Lower lobe of right lung (tissue), 2 donors: Measurements from ENCODE around the gene SHANK1. TPM values are rescaled to one million over a fixed set of nuclear protein-coding genes. Genes with fewer than 3 reads are reported as not detected.

ENCODE experiments used
- ATAC-seq, 2 donors: fragments of 200-7000 bp; cut with Tn5 transposase; one replicate each; pipeline ENCODE4 v1.9.1; 2020 to 2022; ENCODE audit warnings: mild to moderate bottlenecking in 2 of 2, moderate library complexity in 2 of 2
- DNase-seq: peaks from one replicate; pipeline ENCODE4 v3.0.0-alpha.2; 2020
- H3K27ac ChIP-seq: fragments of 200-600 bp; one replicate; pipeline ENCODE4 v1.8.0; 2022
- H3K27me3 ChIP-seq: fragments of 200-600 bp; one replicate; pipeline ENCODE4 v1.8.0; 2022; ENCODE audit warnings: low read depth
- H3K36me3 ChIP-seq: fragments of 200-600 bp; one replicate; pipeline ENCODE4 v1.8.0; 2022; ENCODE audit warnings: mild to moderate bottlenecking
- H3K4me1 ChIP-seq: fragments of 200-600 bp; one replicate; pipeline ENCODE4 v1.8.0; 2022
- H3K4me3 ChIP-seq: fragments of 200-600 bp; one replicate; pipeline ENCODE4 v1.8.0; 2022; ENCODE audit warnings: mild to moderate bottlenecking
- H3K9me3 ChIP-seq: fragments of 200-600 bp; one replicate; pipeline ENCODE4 v1.8.0; 2022
- CTCF ChIP-seq: fragments of 200-600 bp; IDR thresholded peaks from one replicate; pipeline ENCODE4 v1.8.0; 2022; ENCODE audit warnings: antibody characterized with exemption, mild to moderate bottlenecking
- intact Hi-C: fragments of 100-400 bp; cut with DNase I; formaldehyde crosslinking; loops from one replicate; pipeline ENCODE4 v1.11.0; 2022
- total RNA-seq: library from RNA; stranded (reverse); fragmentation: NEBNext Ultra II Directional; extraction: Animal tissue kit (Norgen Biotek cat#: 25700); gene quantifications from one replicate; pipeline ENCODE4 v1.2.1, GENCODE V29; 2021
- donor health status: DM: no; HTN: yes; CAD: no; lungs with severe emphysema.

SHANK1 gene
- total RNA-seq, 1 donor from 2014 or later, result 0.71 TPM

DNA sequence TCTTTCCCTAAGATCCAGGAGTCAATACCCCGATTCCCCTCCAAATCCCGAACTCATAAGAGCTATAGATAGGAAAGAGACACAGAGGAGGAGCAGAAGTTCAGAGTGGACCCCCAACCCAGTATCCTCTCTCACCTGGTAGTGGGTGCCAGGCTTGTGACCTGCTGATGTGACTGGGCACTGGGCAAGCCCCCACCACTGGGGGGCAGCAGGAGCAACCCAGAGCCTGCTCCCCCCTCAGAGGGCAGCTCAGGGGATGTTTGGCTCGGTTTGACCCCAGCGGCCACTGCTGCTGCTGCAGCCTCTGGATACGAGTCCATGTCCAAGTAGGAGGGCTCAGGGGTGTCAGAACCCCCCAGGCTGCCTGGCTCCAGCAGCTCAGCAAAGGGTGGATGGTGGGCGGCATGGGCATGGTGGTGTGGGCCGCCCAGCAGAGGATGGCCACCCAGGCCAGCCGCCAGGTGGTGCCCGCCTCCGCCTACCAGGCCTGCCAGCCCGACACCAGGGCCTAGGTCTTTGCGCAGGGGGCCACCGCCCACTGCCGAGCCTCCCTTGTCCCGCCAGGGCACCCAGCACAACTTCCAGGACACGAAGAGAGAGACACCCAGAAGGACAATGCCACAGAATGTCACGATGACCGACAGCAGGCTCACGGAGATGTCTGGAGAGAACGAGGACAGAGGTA is 87.3 kb downstream of the SHANK1 start:
- Histone ChIP-seq H3K4me3 (no peak overlapping the region), H3K27ac (no peak overlapping the region), H3K4me1 (no peaks in the 10 kb centered on the region), H3K36me3 (no peaks in the 10 kb centered on the region), H3K27me3 (peaks cover 15% of the 10 kb centered on the region), H3K9me3 (peaks cover 19% of the 10 kb centered on the region)
- DNase-seq, result no peak
- intact Hi-C loops, result no loop called here
- no peak for TF ChIP-seq CTCF
- no peak for ATAC-seq

GRCh38 chr19:50629801-50630200 is 89.8 kb downstream of the SHANK1 start:
- no peaks in the 10 kb centered on the region for H3K36me3 ChIP-seq
- intact Hi-C loops, result no loop called here
- ATAC-seq (no peak), DNase-seq (no peak)
- H3K9me3 ChIP-seq, result peaks cover 19% of the 10 kb centered on the region
- H3K4me1 ChIP-seq, result no peaks in the 10 kb centered on the region
- H3K4me3 ChIP-seq, result no peak overlapping the region
- no peak for TF ChIP-seq CTCF
- H3K27ac ChIP-seq, result no peak overlapping the region
- no peaks in the 10 kb centered on the region for H3K27me3 ChIP-seq

DNA sequence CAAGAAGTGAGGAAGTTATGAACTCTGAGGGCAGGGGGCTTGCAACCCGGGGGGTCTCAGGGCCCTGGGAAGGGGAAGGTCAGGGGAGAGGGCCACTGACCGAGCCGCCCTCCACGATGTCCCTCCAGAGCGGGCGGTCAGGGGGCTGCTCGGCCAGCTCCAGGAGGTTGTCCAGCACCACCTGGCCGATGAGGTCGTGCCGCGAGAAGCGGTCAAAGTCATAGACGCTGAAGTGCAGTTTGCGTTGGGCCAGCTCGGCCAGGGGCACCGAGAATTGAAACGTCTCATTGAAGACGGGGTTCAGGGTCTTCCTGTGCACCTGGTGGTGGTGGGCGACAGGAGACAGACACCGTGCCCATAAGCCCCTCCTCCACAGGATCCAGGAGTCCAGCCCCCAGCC is 90.4 kb downstream of the SHANK1 start:
- H3K9me3 ChIP-seq, result peaks cover 14% of the 10 kb centered on the region
- DNase-seq (no peak), ATAC-seq (no peak)
- TF ChIP-seq CTCF, result no peak
- no peak overlapping the region for H3K4me3 ChIP-seq
- no peak overlapping the region for H3K27ac ChIP-seq
- H3K36me3 ChIP-seq, result no peaks in the 10 kb centered on the region
- intact Hi-C loops, result no loop called here
- no peaks in the 10 kb centered on the region for H3K4me1 ChIP-seq
- H3K27me3 ChIP-seq, result no peaks in the 10 kb centered on the region

GRCh38 chr19:50628551-50628950 is 91.1 kb downstream of the SHANK1 start:
- intact Hi-C loops, result no loop called here
- H3K27ac ChIP-seq, result no peak overlapping the region
- no peak overlapping the region for H3K4me3 ChIP-seq
- H3K4me1 ChIP-seq, result no peaks in the 10 kb centered on the region
- no peaks in the 10 kb centered on the region for H3K36me3 ChIP-seq
- no peak for ATAC-seq
- TF ChIP-seq CTCF, result no peak
- DNase-seq, result no peak
- no peaks in the 10 kb centered on the region for H3K27me3 ChIP-seq
- H3K9me3 ChIP-seq, result peaks cover 7% of the 10 kb centered on the region

DNA sequence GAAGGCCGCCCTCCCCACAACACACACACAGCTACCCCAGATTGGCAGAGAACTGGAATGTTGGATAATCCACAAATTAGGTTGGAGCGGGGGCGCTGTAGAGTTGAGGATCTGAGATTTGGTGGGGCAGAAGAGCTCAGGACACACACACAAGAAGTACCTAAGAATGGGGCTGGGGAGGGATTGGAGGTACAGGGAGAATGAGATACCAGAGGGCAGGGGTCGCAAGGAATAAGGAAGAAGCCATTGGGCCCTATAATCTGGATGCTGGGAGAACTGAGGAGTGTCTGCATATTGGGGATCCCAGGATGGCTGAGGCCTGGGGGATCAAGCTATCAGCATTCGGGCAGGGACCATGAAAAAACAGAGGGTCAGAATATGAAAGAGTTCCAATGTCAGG is 91.5 kb downstream of the SHANK1 start:
- Histone ChIP-seq H3K4me1 (no peaks in the 10 kb centered on the region), H3K36me3 (no peaks in the 10 kb centered on the region), H3K27ac (no peak overlapping the region), H3K27me3 (no peaks in the 10 kb centered on the region), H3K4me3 (no peak overlapping the region), H3K9me3 (peaks cover 3% of the 10 kb centered on the region)
- ATAC-seq (no peak), DNase-seq (no peak)
- intact Hi-C loops, result no loop called here
- no peak for TF ChIP-seq CTCF

GRCh38 chr19:50626795-50627194 is 92.8 kb downstream of the SHANK1 start:
- no peak for DNase-seq
- ATAC-seq, result no peak
- intact Hi-C loops, result no loop called here

More at GRCh38 chr19:50626795-50627194, 92.8 kb downstream of the SHANK1 start:
- Histone ChIP-seq H3K27me3 (no peaks in the 10 kb centered on the region), H3K9me3 (no peaks in the 10 kb centered on the region), H3K4me3 (no peak overlapping the region), H3K27ac (no peak overlapping the region), H3K36me3 (no peaks in the 10 kb centered on the region), H3K4me1 (no peaks in the 10 kb centered on the region)
- TF ChIP-seq CTCF, result no peak
